ENCODE data around the gene ORM1.

The ORM1 gene

DNA sequence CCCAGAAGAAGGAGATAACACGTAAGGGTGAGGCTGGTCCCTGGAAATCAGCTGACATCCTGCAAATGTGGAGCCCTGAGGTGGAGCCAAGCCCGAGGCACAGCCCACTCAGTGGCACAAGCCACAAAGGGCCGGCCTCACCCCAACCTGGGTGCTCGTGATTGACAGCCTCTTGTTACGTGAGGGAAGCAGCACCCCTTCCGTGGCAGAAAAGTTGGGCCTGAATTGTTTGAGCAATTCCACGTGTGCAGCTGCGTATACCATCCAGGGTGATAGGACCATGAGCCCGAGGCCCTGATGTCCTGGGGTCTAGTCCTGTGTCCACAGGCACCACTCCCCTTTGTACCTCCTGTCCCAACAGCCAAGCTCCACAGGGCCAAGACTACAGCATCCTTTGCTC lies 11.6 kb downstream of the ORM1 start:
- H3K4me3 ChIP-seq (ENCODE audit: low read length, poor library complexity, severe bottlenecking): no peak overlapping the region
- H3K4me1 ChIP-seq (ENCODE audit: insufficient read depth, low read length, poor library complexity, severe bottlenecking): no peaks in the 10 kb centered on the region
- no peaks in the 10 kb centered on the region for H3K27me3 ChIP-seq (ENCODE audit: insufficient read depth, low read length, poor library complexity, severe bottlenecking)
- H3K9me2 ChIP-seq (replicated peaks; ENCODE audit: low read depth, low read length): no peaks in the 10 kb centered on the region
- H3K9ac ChIP-seq (ENCODE audit: low read depth, low read length, poor library complexity, severe bottlenecking): no peak overlapping the region
- TF ChIP-seq, protein P1, sequence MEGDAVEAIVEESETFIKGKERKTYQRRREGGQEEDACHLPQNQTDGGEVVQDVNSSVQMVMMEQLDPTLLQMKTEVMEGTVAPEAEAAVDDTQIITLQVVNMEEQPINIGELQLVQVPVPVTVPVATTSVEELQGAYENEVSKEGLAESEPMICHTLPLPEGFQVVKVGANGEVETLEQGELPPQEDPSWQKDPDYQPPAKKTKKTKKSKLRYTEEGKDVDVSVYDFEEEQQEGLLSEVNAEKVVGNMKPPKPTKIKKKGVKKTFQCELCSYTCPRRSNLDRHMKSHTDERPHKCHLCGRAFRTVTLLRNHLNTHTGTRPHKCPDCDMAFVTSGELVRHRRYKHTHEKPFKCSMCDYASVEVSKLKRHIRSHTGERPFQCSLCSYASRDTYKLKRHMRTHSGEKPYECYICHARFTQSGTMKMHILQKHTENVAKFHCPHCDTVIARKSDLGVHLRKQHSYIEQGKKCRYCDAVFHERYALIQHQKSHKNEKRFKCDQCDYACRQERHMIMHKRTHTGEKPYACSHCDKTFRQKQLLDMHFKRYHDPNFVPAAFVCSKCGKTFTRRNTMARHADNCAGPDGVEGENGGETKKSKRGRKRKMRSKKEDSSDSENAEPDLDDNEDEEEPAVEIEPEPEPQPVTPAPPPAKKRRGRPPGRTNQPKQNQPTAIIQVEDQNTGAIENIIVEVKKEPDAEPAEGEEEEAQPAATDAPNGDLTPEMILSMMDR (conservative IDR thresholded peaks at IDR 0.05; ENCODE audit: low read length): no peak
- TF ChIP-seq EZH2phosphoT487 (IDR thresholded peaks at IDR 0.05; ENCODE audit: borderline replicate concordance): no peak
- H3F3A ChIP-seq (ENCODE audit: low read depth): no peaks in the 10 kb centered on the region
- no peak overlapping the region for H3K4me2 ChIP-seq (ENCODE audit: low read depth, low read length, poor library complexity, severe bottlenecking)
- H3K9me3 ChIP-seq (ENCODE audit: insufficient read depth, low read depth, low read length): no peaks in the 10 kb centered on the region
- H4K20me1 ChIP-seq (ENCODE audit: insufficient read depth, low read length, poor library complexity, severe bottlenecking): no peaks in the 10 kb centered on the region
- H3K36me3 ChIP-seq (ENCODE audit: insufficient read depth, low read length): peaks cover 43% of the 10 kb centered on the region; the same call in 1 of the 2 replicates
- no peak overlapping the region for H2AFZ ChIP-seq (ENCODE audit: low read length)
- H3K79me2 ChIP-seq (ENCODE audit: insufficient read depth, low read length): no peaks in the 10 kb centered on the region

DNA sequence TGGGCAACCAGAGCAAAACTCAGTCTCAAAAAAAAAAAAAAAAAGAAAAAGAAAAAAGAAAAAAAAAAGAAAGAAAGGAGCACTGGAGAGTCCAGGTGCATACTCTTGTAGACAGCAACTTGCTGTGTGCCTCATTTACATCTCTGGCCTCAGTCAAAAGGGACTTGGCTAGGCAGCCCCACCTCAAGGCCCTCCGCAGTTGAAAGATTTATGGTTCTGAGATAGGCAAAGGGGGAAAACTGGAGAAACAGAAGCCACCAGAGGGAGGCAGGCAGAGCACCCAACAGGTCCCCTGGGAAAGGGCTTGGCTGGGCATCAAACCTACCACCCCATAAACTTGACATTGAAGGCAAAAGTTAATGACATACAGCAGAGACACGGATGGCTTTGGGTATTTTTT lies 12.8 kb downstream of the ORM1 start:
- no peak overlapping the region for H3K4me2 ChIP-seq (ENCODE audit: low read depth, low read length, poor library complexity, severe bottlenecking)

DNA sequence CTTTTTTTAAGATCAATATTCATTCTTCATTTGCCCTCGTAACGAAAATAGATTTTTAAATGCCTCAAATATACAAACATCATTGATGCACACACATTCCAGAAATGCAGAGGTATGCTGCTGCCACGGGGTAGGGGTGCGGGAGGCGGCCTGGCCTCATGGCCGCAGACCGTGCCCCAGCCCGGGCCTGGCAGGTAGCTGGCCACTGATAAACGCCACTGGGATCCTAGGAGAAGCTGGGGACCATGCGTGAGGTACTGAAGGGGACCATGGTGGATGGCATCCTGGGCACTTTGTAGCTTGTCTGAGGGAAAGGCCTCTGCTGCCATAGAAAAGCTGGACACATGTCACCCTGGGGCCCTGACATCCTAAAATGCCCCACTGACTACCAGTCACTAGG lies 13.3 kb downstream of the ORM1 start:
- no peak overlapping the region for H2AFZ ChIP-seq (ENCODE audit: low read length)
- no peaks in the 10 kb centered on the region for H3K4me1 ChIP-seq (ENCODE audit: insufficient read depth, low read length, poor library complexity, severe bottlenecking)
- no peaks in the 10 kb centered on the region for H3K27me3 ChIP-seq (ENCODE audit: insufficient read depth, low read length, poor library complexity, severe bottlenecking)
- H3K4me3 ChIP-seq (ENCODE audit: low read length, poor library complexity, severe bottlenecking): no peak overlapping the region
- H3K79me2 ChIP-seq (ENCODE audit: insufficient read depth, low read length): no peaks in the 10 kb centered on the region
- no peak for TF ChIP-seq EZH2phosphoT487 (IDR thresholded peaks at IDR 0.05; ENCODE audit: borderline replicate concordance)
- TF ChIP-seq, protein P1 (conservative IDR thresholded peaks at IDR 0.05; ENCODE audit: low read length): no peak
- no peaks in the 10 kb centered on the region for H3K9me2 ChIP-seq (replicated peaks; ENCODE audit: low read depth, low read length)
- H3K9me3 ChIP-seq (ENCODE audit: insufficient read depth, low read depth, low read length): no peaks in the 10 kb centered on the region
- peaks cover 60% of the 10 kb centered on the region; the same call in 1 of the 2 replicates for H3K36me3 ChIP-seq (ENCODE audit: insufficient read depth, low read length)
- H4K20me1 ChIP-seq (ENCODE audit: insufficient read depth, low read length, poor library complexity, severe bottlenecking): no peaks in the 10 kb centered on the region
- H3K4me2 ChIP-seq (ENCODE audit: low read depth, low read length, poor library complexity, severe bottlenecking): no peak overlapping the region
- H3F3A ChIP-seq (ENCODE audit: low read depth): no peaks in the 10 kb centered on the region
- no peak overlapping the region for H3K9ac ChIP-seq (ENCODE audit: low read depth, low read length, poor library complexity, severe bottlenecking)

More for the DNA sequence above, 12.8 kb downstream of the ORM1 start:
- H3K9me3 ChIP-seq (ENCODE audit: insufficient read depth, low read depth, low read length): no peaks in the 10 kb centered on the region
- no peak for TF ChIP-seq EZH2phosphoT487 (IDR thresholded peaks at IDR 0.05; ENCODE audit: borderline replicate concordance)
- TF ChIP-seq, protein P1 (conservative IDR thresholded peaks at IDR 0.05; ENCODE audit: low read length): no peak
- H2AFZ ChIP-seq (ENCODE audit: low read length): no peak overlapping the region
- no peaks in the 10 kb centered on the region for H3K79me2 ChIP-seq (ENCODE audit: insufficient read depth, low read length)
- H3F3A ChIP-seq (ENCODE audit: low read depth): no peaks in the 10 kb centered on the region
- H3K9me2 ChIP-seq (replicated peaks; ENCODE audit: low read depth, low read length): no peaks in the 10 kb centered on the region
- H4K20me1 ChIP-seq (ENCODE audit: insufficient read depth, low read length, poor library complexity, severe bottlenecking): no peaks in the 10 kb centered on the region
- no peak overlapping the region for H3K9ac ChIP-seq (ENCODE audit: low read depth, low read length, poor library complexity, severe bottlenecking)
- H3K4me3 ChIP-seq (ENCODE audit: low read length, poor library complexity, severe bottlenecking): no peak overlapping the region
- H3K4me1 ChIP-seq (ENCODE audit: insufficient read depth, low read length, poor library complexity, severe bottlenecking): no peaks in the 10 kb centered on the region
- H3K27me3 ChIP-seq (ENCODE audit: insufficient read depth, low read length, poor library complexity, severe bottlenecking): no peaks in the 10 kb centered on the region
- H3K36me3 ChIP-seq (ENCODE audit: insufficient read depth, low read length): peaks cover 56% of the 10 kb centered on the region; the same call in 1 of the 2 replicates
